ENCODE data around the gene C11orf68.

DNA sequence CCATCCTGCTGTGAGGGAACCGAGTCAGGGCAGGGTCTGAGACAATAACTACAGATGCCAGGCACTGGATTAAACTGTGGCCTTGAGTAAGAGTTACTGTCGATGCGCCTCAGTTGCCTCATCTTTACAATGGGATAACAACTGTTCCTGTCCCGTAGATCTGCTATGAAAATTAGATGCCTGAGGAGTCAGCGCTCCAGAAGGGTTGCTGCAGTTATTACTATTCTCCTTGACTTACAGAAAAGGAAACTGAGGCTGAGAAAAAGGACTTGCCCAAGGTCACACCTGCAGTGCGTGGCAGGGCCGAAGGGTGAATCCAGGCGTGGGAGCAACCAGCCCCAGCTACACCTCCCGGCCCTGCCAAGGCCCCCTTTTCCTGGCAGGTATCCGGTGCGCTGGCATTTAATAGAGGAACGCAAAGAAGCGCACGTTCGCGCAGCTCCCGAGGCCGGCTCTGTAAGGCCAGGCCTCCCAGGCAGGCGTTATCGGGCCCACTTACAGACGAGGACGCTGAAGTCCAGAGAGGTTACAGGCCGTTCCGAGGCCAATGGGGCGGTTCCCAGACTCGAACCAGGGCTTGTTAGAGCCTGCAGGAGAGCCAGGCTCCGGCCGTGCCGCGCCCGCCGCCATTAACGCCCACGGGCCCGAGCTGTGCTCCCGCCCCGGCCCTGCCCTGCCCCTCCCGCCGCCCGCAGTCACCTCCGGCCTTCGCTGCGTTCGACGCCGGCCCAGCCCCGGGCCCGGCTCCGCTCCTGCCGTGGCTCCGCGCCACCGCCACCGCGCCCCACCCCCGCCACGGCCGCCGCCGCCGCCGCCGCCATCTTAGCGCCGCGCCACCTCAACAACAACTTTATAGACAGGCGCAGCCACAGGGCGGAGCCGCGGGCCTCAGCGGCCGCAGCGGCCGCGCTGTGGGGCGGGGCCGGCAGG, at the start of gene C11orf68:
- no peak for TF ChIP-seq CTCF (IDR thresholded peaks at IDR 0.05; ENCODE audit: low read length)
- no peak for TF ChIP-seq EZH2 (optimal IDR thresholded peaks at IDR 0.05; ENCODE audit: low read depth, low read length)

Data from MM.1S (cell line).